DMS 273 treated with DMSO at 0.1 percent for 48 hours (cell line): ENCODE data around the gene TRIM59.
"Not testable (repeated sequence)": the region's sequence is repeated elsewhere in the genome, so short reads cannot be mapped to it uniquely, and the experiment has no call there.

ENCODE experiments used
- DNase-seq: peaks from one replicate; lab custom pipeline; 2025; lab: John Stamatoyannopoulos, UW

The TRIM59 gene

GRCh38 chr3:160455846-160456245, 6.3 kb upstream of the TRIM59 start:
- DNase-seq: no peak

GRCh38 chr3:160454995-160455394, 5.4 kb upstream of the TRIM59 start:
- peak; percentile 89 for DNase-seq

- DNase-seq: not testable (repeated sequence)
Measured at GRCh38 chr3:160452251-160452650, 2.7 kb upstream of the TRIM59 start.

- DNase-seq: no peak
Measured at GRCh38 chr3:160451602-160452001, 2.0 kb upstream of the TRIM59 start.

- no peak for DNase-seq
Measured at GRCh38 chr3:160450846-160451245, 1.3 kb upstream of the TRIM59 start.

GRCh38 chr3:160448845-160449635, 546 bp downstream of the TRIM59 start:
- no peak for DNase-seq

GRCh38 chr3:160447544-160447943, 2.0 kb downstream of the TRIM59 start:
- DNase-seq: no peak

GRCh38 chr3:160446522-160447056, 3.0 kb downstream of the TRIM59 start:
- no peak for DNase-seq

GRCh38 chr3:160445854-160446253, 3.7 kb downstream of the TRIM59 start:
- DNase-seq: no peak

GRCh38 chr3:160444411-160444810, 5.2 kb downstream of the TRIM59 start:
- no peak for DNase-seq

GRCh38 chr3:160440687-160441086, 8.9 kb downstream of the TRIM59 start:
- DNase-seq: no peak

GRCh38 chr3:160437083-160437455, 12.5 kb downstream of the TRIM59 start:
- DNase-seq: no peak

- DNase-seq: no peak
Measured at GRCh38 chr3:160435747-160436146, 13.8 kb downstream of the TRIM59 start.

- no peak for DNase-seq
Measured at GRCh38 chr3:160435095-160435494, 14.5 kb downstream of the TRIM59 start.

- DNase-seq: no peak
Measured at GRCh38 chr3:160434071-160434470, 15.5 kb downstream of the TRIM59 start.

- no peak for DNase-seq
Measured at GRCh38 chr3:160427832-160428424, 21.7 kb downstream of the TRIM59 start.

GRCh38 chr3:160417311-160417710, 32.3 kb downstream of the TRIM59 start:
- DNase-seq: no peak

- peak; percentile 77 for DNase-seq
Measured at GRCh38 chr3:160413613-160414248, 35.9 kb downstream of the TRIM59 start.

GRCh38 chr3:160412477-160412876, 37.1 kb downstream of the TRIM59 start:
- no peak for DNase-seq

GRCh38 chr3:160409812-160410610, 39.6 kb downstream of the TRIM59 start:
- no peak for DNase-seq

- DNase-seq: no peak
Measured at GRCh38 chr3:160403796-160404470, 45.7 kb downstream of the TRIM59 start.
